ENCODE measurements around the gene RAB38.

- TF ChIP-seq, protein P1, sequence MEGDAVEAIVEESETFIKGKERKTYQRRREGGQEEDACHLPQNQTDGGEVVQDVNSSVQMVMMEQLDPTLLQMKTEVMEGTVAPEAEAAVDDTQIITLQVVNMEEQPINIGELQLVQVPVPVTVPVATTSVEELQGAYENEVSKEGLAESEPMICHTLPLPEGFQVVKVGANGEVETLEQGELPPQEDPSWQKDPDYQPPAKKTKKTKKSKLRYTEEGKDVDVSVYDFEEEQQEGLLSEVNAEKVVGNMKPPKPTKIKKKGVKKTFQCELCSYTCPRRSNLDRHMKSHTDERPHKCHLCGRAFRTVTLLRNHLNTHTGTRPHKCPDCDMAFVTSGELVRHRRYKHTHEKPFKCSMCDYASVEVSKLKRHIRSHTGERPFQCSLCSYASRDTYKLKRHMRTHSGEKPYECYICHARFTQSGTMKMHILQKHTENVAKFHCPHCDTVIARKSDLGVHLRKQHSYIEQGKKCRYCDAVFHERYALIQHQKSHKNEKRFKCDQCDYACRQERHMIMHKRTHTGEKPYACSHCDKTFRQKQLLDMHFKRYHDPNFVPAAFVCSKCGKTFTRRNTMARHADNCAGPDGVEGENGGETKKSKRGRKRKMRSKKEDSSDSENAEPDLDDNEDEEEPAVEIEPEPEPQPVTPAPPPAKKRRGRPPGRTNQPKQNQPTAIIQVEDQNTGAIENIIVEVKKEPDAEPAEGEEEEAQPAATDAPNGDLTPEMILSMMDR (IDR thresholded peaks at IDR 0.05): peak in 2 of 3 experiments; percentile 30 to 33
- TF ChIP-seq POLR2A (IDR thresholded peaks at IDR 0.05): no peak
Measured at GRCh38 chr11:88103337-88104206, 71.7 kb downstream of the RAB38 start.
